ENCODE data around the gene ZFYVE28.

- TF ChIP-seq, protein P1, sequence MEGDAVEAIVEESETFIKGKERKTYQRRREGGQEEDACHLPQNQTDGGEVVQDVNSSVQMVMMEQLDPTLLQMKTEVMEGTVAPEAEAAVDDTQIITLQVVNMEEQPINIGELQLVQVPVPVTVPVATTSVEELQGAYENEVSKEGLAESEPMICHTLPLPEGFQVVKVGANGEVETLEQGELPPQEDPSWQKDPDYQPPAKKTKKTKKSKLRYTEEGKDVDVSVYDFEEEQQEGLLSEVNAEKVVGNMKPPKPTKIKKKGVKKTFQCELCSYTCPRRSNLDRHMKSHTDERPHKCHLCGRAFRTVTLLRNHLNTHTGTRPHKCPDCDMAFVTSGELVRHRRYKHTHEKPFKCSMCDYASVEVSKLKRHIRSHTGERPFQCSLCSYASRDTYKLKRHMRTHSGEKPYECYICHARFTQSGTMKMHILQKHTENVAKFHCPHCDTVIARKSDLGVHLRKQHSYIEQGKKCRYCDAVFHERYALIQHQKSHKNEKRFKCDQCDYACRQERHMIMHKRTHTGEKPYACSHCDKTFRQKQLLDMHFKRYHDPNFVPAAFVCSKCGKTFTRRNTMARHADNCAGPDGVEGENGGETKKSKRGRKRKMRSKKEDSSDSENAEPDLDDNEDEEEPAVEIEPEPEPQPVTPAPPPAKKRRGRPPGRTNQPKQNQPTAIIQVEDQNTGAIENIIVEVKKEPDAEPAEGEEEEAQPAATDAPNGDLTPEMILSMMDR (conservative IDR thresholded peaks at IDR 0.05) = no peak
- no peak for TF ChIP-seq EZH2 (IDR thresholded peaks at IDR 0.05; ENCODE audit: low read depth)
Measured at GRCh38 chr4:2459589-2460349, 41.3 kb upstream of the ZFYVE28 start.
